T-cell (primary cell): Measurements from ENCODE around the gene KRT71. TPM values are rescaled to one million over a fixed set of nuclear protein-coding genes. Genes with fewer than 3 reads are reported as not detected.
A peak's percentile ranks its signal among the peaks of the same experiment; 100 is the strongest.

Experiments used
- ATAC-seq, 4 experiments: fragments of 200-7000 bp in 3 of 4; fragments of 150-1000 bp in 1 of 4; cut with Tn5 transposase; replicated peaks in 1 of 4; 1 replicate in 3 of 4; 2 replicates in 1 of 4; pipeline ENCODE4 v1.10.0; 2021; ENCODE audit warnings: moderate library complexity in 3 of 4, mild to moderate bottlenecking in 2 of 4, moderate number of reproducible peaks in 1 of 4
- CTCF ChIA-PET, 2 donors: fragments of 300-600 bp; sonication (Branson Sonifier 250); formaldehyde crosslinking; loops; one replicate each; lab custom pipeline; 2022; ENCODE audit warnings: antibody characterized with exemption in 2 of 2; lab: Charles Lee
- POLR2A ChIA-PET, 2 donors: fragments of 300-600 bp; sonication (Branson Sonifier 250); formaldehyde crosslinking; loops; one replicate each; lab custom pipeline; 2022; ENCODE audit warnings: antibody characterized with exemption in 2 of 2; lab: Charles Lee
- DNase-seq, 35 experiments: peaks; one replicate each; pipeline versions ENCODE4 v3.0.0 to v3.0.0-alpha.2; 2013 to 2023
- H3K27ac ChIP-seq: one replicate; pipeline ENCODE4 v1.5.1; 2013; ENCODE audit warnings: low read length
- H3K27me3 ChIP-seq, 2 experiments: replicated peaks in 1 of 2; 1 replicate in 1 of 2; 2 replicates in 1 of 2; pipeline versions ENCODE4 v1.6.1 to v1.7.0; 2013; ENCODE audit warnings: low read length in 1 of 2, mixed read lengths in 1 of 2; ENCODE audit not compliant: control insufficient read depth in 2 of 2, insufficient read depth in 2 of 2; ENCODE audit errors: extremely low read depth in 1 of 2
- H3K36me3 ChIP-seq, 2 donors: 1 replicate in 1 of 2; 2 replicates in 1 of 2; pipeline versions ENCODE4 v1.6.1 to v1.7.0; 2013; ENCODE audit warnings: low read length in 1 of 2; ENCODE audit not compliant: control insufficient read depth in 2 of 2, insufficient read depth in 1 of 2; ENCODE audit errors: extremely low read depth in 1 of 2
- H3K4me1 ChIP-seq, 2 experiments: 1 replicate in 1 of 2; 2 replicates in 1 of 2; pipeline versions ENCODE4 v1.6.1 to v1.7.0; 2013; ENCODE audit warnings: low read length in 2 of 2, mixed read lengths in 1 of 2; ENCODE audit not compliant: insufficient read depth in 2 of 2, control insufficient read depth in 1 of 2; ENCODE audit errors: extremely low read depth in 1 of 2
- H3K4me3 ChIP-seq, 2 donors: 1 replicate in 1 of 2; 2 replicates in 1 of 2; pipeline versions ENCODE4 v1.5.1 to v1.7.0; 2013; ENCODE audit warnings: mild to moderate bottlenecking in 2 of 2, low read length in 1 of 2, moderate library complexity in 1 of 2; ENCODE audit not compliant: control insufficient read depth in 1 of 2; ENCODE audit errors: extremely low read depth in 1 of 2
- H3K9me3 ChIP-seq: 2 replicates; pipeline ENCODE4 v1.7.0; 2013
- H3K27ac Mint-ChIP-seq, 2 donors: one replicate each; pipeline ENCODE4 v1.8.0; 2020 to 2021; ENCODE audit warnings: mild to moderate bottlenecking in 2 of 2, mixed read lengths in 2 of 2
- H3K27me3 Mint-ChIP-seq, 2 donors: one replicate each; pipeline ENCODE4 v1.8.0; 2021 to 2022; ENCODE audit warnings: mixed read lengths in 2 of 2
- H3K36me3 Mint-ChIP-seq: one replicate; pipeline ENCODE4 v1.8.0; 2021; ENCODE audit warnings: mixed read lengths
- H3K4me1 Mint-ChIP-seq, 3 donors: one replicate each; pipeline ENCODE4 v1.8.0; 2020 to 2022; ENCODE audit warnings: mixed read lengths in 3 of 3, mild to moderate bottlenecking in 1 of 3
- H3K4me3 Mint-ChIP-seq, 3 donors: one replicate each; pipeline ENCODE4 v1.8.0; 2020 to 2022; ENCODE audit warnings: mild to moderate bottlenecking in 3 of 3, mixed read lengths in 3 of 3, moderate library complexity in 3 of 3
- H3K9me3 Mint-ChIP-seq, 3 donors: one replicate each; pipeline ENCODE4 v1.8.0; 2020 to 2022; ENCODE audit warnings: mixed read lengths in 3 of 3
- WGBS: methylation state at CpG from one replicate; pipeline ENCODE4 v1.1.5; 2013; ENCODE audit warnings: missing lambda C conversion rate; ENCODE audit not compliant: insufficient coverage; 5-methylcytosine and 5-hydroxymethylcytosine counted together
- total RNA-seq, 35 experiments: library from RNA in 6 of 35; stranded (reverse) in 6 of 35; fragments of 120-200 nt in 1 of 35; gene quantifications; one replicate each; pipeline versions ENCODE4 v1.2.1 to v1.2.4 and lab custom pipeline; 2013 to 2026

The KRT71 gene
- total RNA-seq, 5 donors from 2014 or later (not counting 1 experiment from before 2014, with no cell fraction given) = not detected

GRCh38 chr12:52529846-52530245 is 23.1 kb downstream of the KRT71 start:
- 74% methylated on average over 3 of the region's 9 CpGs for WGBS
- no peak overlapping the region for H3K4me3 ChIP-seq
- H3K27ac ChIP-seq = no peak overlapping the region
- ChIA-PET CTCF (no interaction called here), POLR2A (no interaction called here)
- no peaks in the 10 kb centered on the region for H3K36me3 ChIP-seq
- H3K9me3 ChIP-seq = no peaks in the 10 kb centered on the region
- peaks cover 0 to 14% of the 10 kb centered on the region in 2 experiments for H3K27me3 ChIP-seq
- Mint-ChIP-seq H3K4me1 (peaks cover 0 to 8% (median 0%) of the 10 kb centered on the region in 3 donors), H3K27ac (no peak overlapping the region), H3K27me3 (no peaks in the 10 kb centered on the region), H3K9me3 (no peaks in the 10 kb centered on the region), H3K4me3 (no peak overlapping the region), H3K36me3 (no peaks in the 10 kb centered on the region)
- H3K4me1 ChIP-seq = peaks cover 0 to 20% of the 10 kb centered on the region in 2 experiments
- ATAC-seq = no peak
- no peak for DNase-seq

GRCh38 chr12:52529417-52529816 is 23.5 kb downstream of the KRT71 start:
- 100% methylated on average over 2 of the region's 2 CpGs for WGBS
- H3K9me3 ChIP-seq = no peaks in the 10 kb centered on the region
- H3K4me3 ChIP-seq = no peak overlapping the region
- DNase-seq (no peak), ATAC-seq (no peak)
- no peak overlapping the region for H3K27ac ChIP-seq
- H3K36me3 ChIP-seq = no peaks in the 10 kb centered on the region
- Mint-ChIP-seq H3K4me3 (no peak overlapping the region), H3K9me3 (no peaks in the 10 kb centered on the region), H3K27ac (no peak overlapping the region), H3K27me3 (no peaks in the 10 kb centered on the region), H3K36me3 (no peaks in the 10 kb centered on the region), H3K4me1 (peaks cover 0 to 8% (median 0%) of the 10 kb centered on the region in 3 donors)
- peaks cover 0 to 20% of the 10 kb centered on the region in 2 experiments for H3K4me1 ChIP-seq
- peaks cover 0 to 14% of the 10 kb centered on the region in 2 experiments for H3K27me3 ChIP-seq
- ChIA-PET CTCF (no interaction called here), POLR2A (no interaction called here)

DNA sequence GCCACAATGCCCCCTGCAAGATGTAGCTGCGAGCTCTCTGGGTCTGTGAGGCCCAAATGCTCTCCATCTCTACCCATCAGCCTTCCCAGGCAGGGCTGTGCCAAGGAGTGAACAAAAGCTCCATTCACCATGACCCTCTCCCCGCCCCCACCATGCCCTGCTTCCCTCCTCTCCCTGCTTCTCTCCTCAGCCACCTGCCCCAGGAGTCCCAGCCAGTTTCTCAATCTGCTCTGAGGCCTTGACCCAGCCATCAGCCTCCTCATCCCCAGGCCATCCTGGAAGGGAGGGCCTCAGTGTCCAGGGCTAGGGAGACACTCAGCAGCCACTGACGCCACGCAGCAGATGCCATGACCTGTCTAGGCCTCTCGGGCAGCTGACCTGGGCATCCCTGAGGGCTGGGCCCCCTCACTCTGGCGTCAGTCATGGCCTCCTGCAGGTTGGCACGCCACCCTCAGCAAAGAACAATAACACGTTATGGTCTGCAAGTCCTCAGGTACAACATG is 24.3 kb downstream of the KRT71 start:
- no peak overlapping the region for H3K4me3 Mint-ChIP-seq
- H3K9me3 ChIP-seq = no peaks in the 10 kb centered on the region
- H3K27ac Mint-ChIP-seq = no peak overlapping the region
- H3K27ac ChIP-seq = no peak overlapping the region
- H3K4me1 Mint-ChIP-seq = peaks cover 0 to 8% (median 0%) of the 10 kb centered on the region in 3 donors
- POLR2A ChIA-PET = no interaction called here
- no peak overlapping the region for H3K4me3 ChIP-seq
- peaks cover 0 to 20% of the 10 kb centered on the region in 2 experiments for H3K4me1 ChIP-seq
- no peaks in the 10 kb centered on the region for H3K9me3 Mint-ChIP-seq
- WGBS = 80% methylated on average over 8 of the region's 8 CpGs
- CTCF ChIA-PET = no interaction called here
- DNase-seq (no peak), ATAC-seq (no peak)
- H3K27me3 ChIP-seq = peaks cover 0 to 14% of the 10 kb centered on the region in 2 experiments
- H3K27me3 Mint-ChIP-seq = no peaks in the 10 kb centered on the region
- no peaks in the 10 kb centered on the region for H3K36me3 Mint-ChIP-seq
- no peaks in the 10 kb centered on the region for H3K36me3 ChIP-seq

DNA sequence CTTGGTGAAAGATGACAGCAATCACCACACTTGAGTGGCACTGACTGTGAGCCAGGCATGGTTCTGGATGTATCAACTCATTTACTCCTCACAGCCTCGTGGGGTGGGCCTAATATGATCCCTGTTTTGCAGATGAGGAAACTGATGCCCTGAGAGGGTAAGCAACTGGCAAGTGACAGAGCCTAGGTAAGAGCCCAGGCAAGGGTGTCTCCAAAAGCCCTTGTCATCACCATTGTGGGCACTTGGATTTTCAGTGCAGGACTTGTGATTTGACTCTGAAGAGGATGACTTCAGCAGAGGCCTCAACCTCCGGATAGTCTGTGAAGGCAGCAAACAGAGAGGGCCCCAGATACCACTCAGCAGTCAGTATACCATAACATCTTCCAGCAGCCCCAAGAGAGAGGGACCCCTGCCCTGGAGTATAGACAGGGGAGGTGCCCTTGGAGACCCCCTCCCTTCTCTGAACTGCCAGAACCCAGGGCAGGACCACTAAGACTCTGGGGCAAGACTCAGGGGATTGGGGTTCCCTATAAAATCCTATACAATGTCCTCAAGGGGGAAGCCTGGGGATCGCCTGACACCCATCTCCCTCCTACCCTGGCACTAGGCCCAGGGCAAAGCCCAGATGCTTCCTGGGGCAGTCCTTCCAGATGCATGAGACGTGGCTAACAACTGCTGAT is 25.7 kb downstream of the KRT71 start:
- no peak overlapping the region for H3K27ac ChIP-seq
- 75% methylated on average over 2 of the region's 4 CpGs for WGBS
- DNase-seq (peak in 1 of 35 experiments; percentile 7), ATAC-seq (no peak)
- Mint-ChIP-seq H3K4me1 (peaks cover 0 to 8% (median 0%) of the 10 kb centered on the region in 3 donors), H3K36me3 (no peaks in the 10 kb centered on the region), H3K27ac (no peak overlapping the region), H3K27me3 (peaks cover under 1 to 1% of the 10 kb centered on the region in 2 donors), H3K9me3 (no peaks in the 10 kb centered on the region), H3K4me3 (no peak overlapping the region)
- no peak overlapping the region for H3K4me3 ChIP-seq
- POLR2A ChIA-PET = no interaction called here
- no peaks in the 10 kb centered on the region for H3K36me3 ChIP-seq
- CTCF ChIA-PET = no interaction called here
- H3K4me1 ChIP-seq = peaks cover 0 to 20% of the 10 kb centered on the region in 2 experiments
- H3K9me3 ChIP-seq = no peaks in the 10 kb centered on the region
- peaks cover 0 to 20% of the 10 kb centered on the region in 2 experiments for H3K27me3 ChIP-seq

DNA sequence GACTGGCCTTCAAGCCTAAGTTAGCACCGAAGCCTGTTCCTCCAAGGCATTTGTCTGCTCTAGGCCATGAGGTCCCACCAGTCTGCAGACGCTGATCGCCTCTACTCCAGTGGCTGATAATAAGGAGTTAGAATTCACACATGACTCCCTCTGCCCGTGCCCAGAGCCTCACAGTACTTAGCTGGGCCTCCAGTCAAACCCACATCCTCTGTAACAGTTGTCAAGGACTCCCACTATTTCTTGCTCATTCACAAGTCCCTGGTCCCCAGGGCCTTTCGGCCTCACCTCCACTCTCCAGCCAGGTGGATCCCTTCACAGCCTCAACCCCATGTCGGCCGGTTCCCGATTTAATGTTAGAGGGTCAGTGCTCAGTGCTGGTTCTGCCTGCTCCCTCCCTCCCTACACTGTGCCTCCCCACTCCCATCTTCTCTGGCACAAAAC is 26.4 kb downstream of the KRT71 start:
- Mint-ChIP-seq H3K4me1 (peaks cover 0 to 8% (median 0%) of the 10 kb centered on the region in 3 donors), H3K36me3 (no peaks in the 10 kb centered on the region), H3K27ac (no peak overlapping the region), H3K4me3 (no peak overlapping the region), H3K9me3 (no peaks in the 10 kb centered on the region), H3K27me3 (peaks cover 1 to 4% of the 10 kb centered on the region in 2 donors)
- ATAC-seq = peak in 1 of 4 experiments; percentile 29
- no peaks in the 10 kb centered on the region for H3K36me3 ChIP-seq
- H3K27me3 ChIP-seq = peaks cover 0 to 25% of the 10 kb centered on the region in 2 experiments
- H3K9me3 ChIP-seq = no peaks in the 10 kb centered on the region
- CTCF ChIA-PET = no interaction called here
- DNase-seq = peak in 4 of 35 experiments; percentile 3 to 32 (median 13)
- no peak overlapping the region for H3K27ac ChIP-seq
- WGBS = 65% methylated on average over 6 of the region's 8 CpGs
- no peak overlapping the region for H3K4me3 ChIP-seq
- POLR2A ChIA-PET = no interaction called here
- peaks cover 0 to 20% of the 10 kb centered on the region in 2 experiments for H3K4me1 ChIP-seq

- H3K27me3 ChIP-seq = peaks cover 0 to 23% of the 10 kb centered on the region in 2 experiments
- H3K27me3 Mint-ChIP-seq = peaks cover 1 to 4% of the 10 kb centered on the region in 2 donors
- CTCF ChIA-PET = no interaction called here
- peaks cover 0 to 20% of the 10 kb centered on the region in 2 experiments for H3K4me1 ChIP-seq
- no peaks in the 10 kb centered on the region for H3K9me3 ChIP-seq
- no peak overlapping the region for H3K4me3 ChIP-seq
- no peaks in the 10 kb centered on the region for H3K36me3 ChIP-seq
- DNase-seq (peak in 2 of 35 experiments; percentile 1 to 23), ATAC-seq (no peak)
- H3K27ac Mint-ChIP-seq = no peak overlapping the region
- no peaks in the 10 kb centered on the region for H3K9me3 Mint-ChIP-seq
- POLR2A ChIA-PET = no interaction called here
- H3K36me3 Mint-ChIP-seq = no peaks in the 10 kb centered on the region
- no peak overlapping the region for H3K27ac ChIP-seq
- H3K4me1 Mint-ChIP-seq = peaks cover 0 to 8% (median 0%) of the 10 kb centered on the region in 3 donors
- 80% methylated on average over 8 of the region's 13 CpGs for WGBS
- no peak overlapping the region for H3K4me3 Mint-ChIP-seq
These were observed 27.1 kb downstream of the KRT71 start for GRCh38 chr12:52525661-52526499.
